Measurements from ENCODE around the gene ELF3.

DNA sequence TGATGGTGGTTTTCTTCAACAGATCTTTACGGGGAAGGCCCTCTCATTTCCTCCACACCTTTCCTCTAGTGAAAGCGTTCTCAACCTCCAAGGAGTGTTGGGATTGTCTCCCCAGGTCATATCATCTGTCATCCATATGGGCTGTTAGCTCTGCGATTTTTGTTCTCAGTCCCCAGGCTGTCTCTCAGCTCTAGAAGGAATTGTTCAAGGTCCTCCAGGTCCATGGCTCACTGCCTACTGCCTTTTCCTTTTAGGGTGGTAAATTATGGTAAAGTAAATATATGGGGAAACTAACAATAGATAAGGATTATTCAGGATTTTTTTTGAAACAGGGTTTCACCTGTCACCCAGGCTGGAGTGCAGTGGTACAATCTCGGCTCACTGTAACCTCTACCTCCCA is 37.6 kb downstream of the ELF3 start:
- TF ChIP-seq GATA2 (IDR thresholded peaks at IDR 0.05; ENCODE audit: low read depth, low read length) (no peak), GATA3 (IDR thresholded peaks at IDR 0.05; ENCODE audit: low read depth, low read length) (no peak)

Data from SH-SY5Y (cell line).